ENCODE results near the gene ZFY. TPM values are rescaled to one million over a fixed set of nuclear protein-coding genes. Genes with fewer than 3 reads are reported as not detected.

ZFY gene
- total RNA-seq, 1 experiment from 2014 or later: 0.18 TPM

GRCh38 chrY:2964814-2965213, 29.6 kb downstream of the ZFY start:
- no peak for DNase-seq (ENCODE audit: low read depth, low spot score)
- Histone ChIP-seq H3K9me3 (ENCODE audit: control insufficient read depth, insufficient read depth, low read depth, low read length) (no peaks in the 10 kb centered on the region), H3K4me3 (ENCODE audit: low read depth in 2 of 2, low read length in 2 of 2) (no peak overlapping the region), H3K27ac (ENCODE audit: low read length) (no peak overlapping the region), H3K36me3 (ENCODE audit: control insufficient read depth, insufficient read depth, low read length) (no peaks in the 10 kb centered on the region), H3K4me1 (ENCODE audit: control insufficient read depth, insufficient read depth, low read length) (no peaks in the 10 kb centered on the region), H3K27me3 (ENCODE audit: control insufficient read depth, insufficient read depth, low read length) (no peaks in the 10 kb centered on the region)
- no peak for ATAC-seq
- in situ Hi-C loops (cut with HindIII; ENCODE audit: low pct_unique_long_range_greater_than_20kb, low sequenced_read_pairs) (no loop called here), intact Hi-C loops (cut with micrococcal nuclease; ENCODE audit: unreplicated experiment) (no loop called here)
- ChIA-PET POLR2A (no interaction called here), CTCF (no interaction called here)
- no TSS peak for BruUV-seq (replicated peaks)
- no peak for TF ChIP-seq TCF7L2 (IDR thresholded peaks at IDR 0.05; ENCODE audit: low read depth, low read length)
- no peak for TF ChIP-seq CTCF (IDR thresholded peaks at IDR 0.05)
- TF ChIP-seq REST (IDR thresholded peaks at IDR 0.05; ENCODE audit: insufficient read depth in 1 of 2, low read depth in 2 of 2, low read length in 1 of 2): no peak
- no peak for TF ChIP-seq SIN3A (IDR thresholded peaks at IDR 0.05; ENCODE audit: borderline replicate concordance, insufficient read depth, low read depth, low read length)
- TF ChIP-seq POLR2AphosphoS5 (IDR thresholded peaks at IDR 0.05; ENCODE audit: low read depth, low read length): no peak

- POLR2A ChIA-PET: no interaction called here
Measured at GRCh38 chrY:2965629-2966028, 30.4 kb downstream of the ZFY start.

GRCh38 chrY:2969561-2969960, 34.4 kb downstream of the ZFY start:
- POLR2A ChIA-PET: no interaction called here
- TF ChIP-seq SIN3A (IDR thresholded peaks at IDR 0.05; ENCODE audit: borderline replicate concordance, insufficient read depth, low read depth, low read length) (no peak), CTCF (IDR thresholded peaks at IDR 0.05) (no peak), POLR2AphosphoS5 (IDR thresholded peaks at IDR 0.05; ENCODE audit: low read depth, low read length) (no peak), REST (IDR thresholded peaks at IDR 0.05; ENCODE audit: insufficient read depth in 1 of 2, low read depth in 2 of 2, low read length in 1 of 2) (no peak), TCF7L2 (IDR thresholded peaks at IDR 0.05; ENCODE audit: low read depth, low read length) (no peak)

More at GRCh38 chrY:2965629-2966028, 30.4 kb downstream of the ZFY start:
- in situ Hi-C loops (cut with HindIII; ENCODE audit: low pct_unique_long_range_greater_than_20kb, low sequenced_read_pairs) (no loop called here), intact Hi-C loops (cut with micrococcal nuclease; ENCODE audit: unreplicated experiment) (no loop called here)
- no peaks in the 10 kb centered on the region for H3K4me1 ChIP-seq (ENCODE audit: control insufficient read depth, insufficient read depth, low read length)
- CTCF ChIA-PET: no interaction called here
- BruUV-seq (replicated peaks): no TSS peak
- ATAC-seq (no peak), DNase-seq (ENCODE audit: low read depth, low spot score) (no peak)
- no peaks in the 10 kb centered on the region for H3K9me3 ChIP-seq (ENCODE audit: control insufficient read depth, insufficient read depth, low read depth, low read length)
- H3K27me3 ChIP-seq (ENCODE audit: control insufficient read depth, insufficient read depth, low read length): no peaks in the 10 kb centered on the region
- no peak overlapping the region for H3K27ac ChIP-seq (ENCODE audit: low read length)
- no peak overlapping the region for H3K4me3 ChIP-seq (ENCODE audit: low read depth in 2 of 2, low read length in 2 of 2)
- TF ChIP-seq SIN3A (IDR thresholded peaks at IDR 0.05; ENCODE audit: borderline replicate concordance, insufficient read depth, low read depth, low read length) (no peak), POLR2AphosphoS5 (IDR thresholded peaks at IDR 0.05; ENCODE audit: low read depth, low read length) (no peak)
- H3K36me3 ChIP-seq (ENCODE audit: control insufficient read depth, insufficient read depth, low read length): no peaks in the 10 kb centered on the region

More at GRCh38 chrY:2969561-2969960, 34.4 kb downstream of the ZFY start:
- BruUV-seq (replicated peaks): no TSS peak
- Histone ChIP-seq H3K27me3 (ENCODE audit: control insufficient read depth, insufficient read depth, low read length) (no peaks in the 10 kb centered on the region), H3K36me3 (ENCODE audit: control insufficient read depth, insufficient read depth, low read length) (no peaks in the 10 kb centered on the region), H3K4me3 (ENCODE audit: low read depth in 2 of 2, low read length in 2 of 2) (no peak overlapping the region), H3K4me1 (ENCODE audit: control insufficient read depth, insufficient read depth, low read length) (no peaks in the 10 kb centered on the region), H3K9me3 (ENCODE audit: control insufficient read depth, insufficient read depth, low read depth, low read length) (no peaks in the 10 kb centered on the region), H3K27ac (ENCODE audit: low read length) (no peak overlapping the region)
- CTCF ChIA-PET: no interaction called here
- ATAC-seq (no peak), DNase-seq (ENCODE audit: low read depth, low spot score) (no peak)
- in situ Hi-C loops (cut with HindIII; ENCODE audit: low pct_unique_long_range_greater_than_20kb, low sequenced_read_pairs): no loop called here
- intact Hi-C loops (cut with micrococcal nuclease; ENCODE audit: unreplicated experiment): no loop called here

All from Panc1 (cell line).